CD8-positive, alpha-beta memory T cell (primary cell): ENCODE measurements around the gene ISCU. TPM values are rescaled to one million over a fixed set of nuclear protein-coding genes. Genes with fewer than 3 reads are reported as not detected.
"Not testable (repeated sequence)": the region's sequence is repeated elsewhere in the genome, so short reads cannot be mapped to it uniquely, and the experiment has no call there.

Experiments used
- CTCF ChIA-PET: fragments of 350-600 bp; sonication (Branson Sonifier 250); formaldehyde crosslinking; loops from one replicate; lab custom pipeline; 2021; ENCODE audit warnings: antibody characterized with exemption; lab: Charles Lee
- POLR2A ChIA-PET: fragments of 350-600 bp; sonication (Branson Sonifier 250); formaldehyde crosslinking; loops from one replicate; lab custom pipeline; 2021; ENCODE audit warnings: antibody characterized with exemption; lab: Charles Lee
- DNase-seq, 5 donors: peaks; one replicate each; pipeline versions ENCODE4 v3.0.0 to v3.0.0-alpha.2; 2020 to 2022; ENCODE audit warnings: mixed read lengths in 1 of 5
- H3K27ac ChIP-seq: one replicate; pipeline ENCODE4 v1.7.0; 2013; ENCODE audit warnings: low read depth, mild to moderate bottlenecking, low read length, moderate library complexity
- H3K27me3 ChIP-seq: 2 replicates; pipeline ENCODE4 v1.7.0; 2013; ENCODE audit warnings: low read length, mild to moderate bottlenecking; ENCODE audit not compliant: insufficient read depth, poor library complexity, severe bottlenecking
- H3K36me3 ChIP-seq: 2 replicates; pipeline ENCODE4 v1.7.0; 2013; ENCODE audit warnings: mild to moderate bottlenecking, low read length, moderate library complexity; ENCODE audit not compliant: insufficient read depth
- H3K4me1 ChIP-seq: 2 replicates; pipeline ENCODE4 v1.7.0; 2013; ENCODE audit warnings: mild to moderate bottlenecking, low read length, moderate library complexity; ENCODE audit not compliant: insufficient read depth
- H3K4me3 ChIP-seq: 2 replicates; pipeline ENCODE4 v1.7.0; 2013; ENCODE audit warnings: mild to moderate bottlenecking, low read length
- H3K9me3 ChIP-seq: 2 replicates; pipeline ENCODE4 v1.7.0; 2013; ENCODE audit warnings: mild to moderate bottlenecking, low read length
- H3K27ac Mint-ChIP-seq, 8 donors: one replicate each; pipeline ENCODE4 v1.8.0; 2020 to 2021; ENCODE audit warnings: mixed read lengths in 8 of 8, mild to moderate bottlenecking in 6 of 8, inconsistent platforms in 3 of 8, moderate library complexity in 3 of 8
- H3K27me3 Mint-ChIP-seq, 2 donors: one replicate each; pipeline ENCODE4 v1.8.0; 2020 to 2021; ENCODE audit warnings: mixed read lengths in 2 of 2, mild to moderate bottlenecking in 1 of 2, moderate library complexity in 1 of 2
- H3K36me3 Mint-ChIP-seq, 3 donors: one replicate each; pipeline ENCODE4 v1.8.0; 2020 to 2021; ENCODE audit warnings: mixed read lengths in 3 of 3, inconsistent platforms in 1 of 3, mild to moderate bottlenecking in 1 of 3
- H3K4me1 Mint-ChIP-seq, 3 donors: one replicate each; pipeline ENCODE4 v1.8.0; 2020 to 2021; ENCODE audit warnings: mixed read lengths in 3 of 3, inconsistent platforms in 1 of 3, mild to moderate bottlenecking in 1 of 3
- H3K4me3 Mint-ChIP-seq, 7 donors: one replicate each; pipeline ENCODE4 v1.8.0; 2020 to 2021; ENCODE audit warnings: mixed read lengths in 7 of 7, mild to moderate bottlenecking in 6 of 7, moderate library complexity in 4 of 7, inconsistent platforms in 2 of 7
- H3K9me3 Mint-ChIP-seq, 5 donors: one replicate each; pipeline ENCODE4 v1.8.0; 2020 to 2022; ENCODE audit warnings: mixed read lengths in 5 of 5, mild to moderate bottlenecking in 3 of 5, moderate library complexity in 2 of 5, inconsistent platforms in 1 of 5
- polyA plus RNA-seq: library from polyadenylated mRNA; unstranded; fragments of 300-500 nt; fragmentation: Illumina TruSeq; gene quantifications from one replicate; pipeline ENCODE4 v1.2.3, GENCODE V29; 2021
- total RNA-seq, 2 experiments: library from RNA; stranded (reverse); gene quantifications; one replicate each; pipeline ENCODE4 v1.2.3, GENCODE V29; 2021

Gene ISCU
- total and polyA plus RNA-seq, 3 experiments from 2014 or later, result 113 to 302 (median 116) TPM

- H3K27me3 ChIP-seq, result no peaks in the 10 kb centered on the region
- DNase-seq, result no peak
- H3K4me3 ChIP-seq, result no peak overlapping the region
- peaks cover 14% of the 10 kb centered on the region for H3K36me3 ChIP-seq
- Mint-ChIP-seq H3K9me3 (no peaks in the 10 kb centered on the region), H3K36me3 (peaks cover 7 to 31% (median 8%) of the 10 kb centered on the region in 3 donors), H3K27ac (peak overlapping the region; percentile 2 to 84 (median 47)), H3K27me3 (no peaks in the 10 kb centered on the region), H3K4me1 (peaks cover 25 to 73% (median 64%) of the 10 kb centered on the region in 3 donors), H3K4me3 (no peak overlapping the region)
- ChIA-PET POLR2A (no interaction called here), CTCF (interaction anchor here (18.3 kb wide), 1 partner anchor 46 kb away, joined by 206 read pairs; no protein-coding TSS in a partner anchor)
- H3K4me1 ChIP-seq, result peaks cover 53% of the 10 kb centered on the region
- no peak overlapping the region for H3K27ac ChIP-seq
- H3K9me3 ChIP-seq, result no peaks in the 10 kb centered on the region
Observed at GRCh38 chr12:108572166-108572790, 9.9 kb downstream of the ISCU start.

DNA sequence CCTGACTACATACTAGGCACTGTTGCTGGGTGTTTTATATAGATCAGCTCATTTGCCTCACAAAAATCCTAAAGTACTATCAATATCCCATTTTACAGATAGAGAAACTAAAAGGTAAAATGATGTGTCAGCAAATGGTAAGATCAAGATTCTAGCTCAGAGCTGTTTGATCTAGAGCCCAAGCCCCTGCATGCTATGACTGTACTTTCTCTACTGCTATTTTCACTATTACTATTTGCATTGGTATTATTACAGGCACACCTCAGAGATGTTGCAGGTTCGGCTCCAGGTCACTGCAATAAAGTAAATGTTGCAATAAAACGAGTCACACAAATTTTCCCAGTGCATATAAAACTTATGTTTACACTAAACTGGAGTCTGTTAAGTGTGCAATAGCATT, 10.9 kb downstream of the ISCU start:
- H3K9me3 Mint-ChIP-seq, result no peaks in the 10 kb centered on the region
- H3K27ac Mint-ChIP-seq, result peak overlapping the region in 1 of 8 donors; percentile 54
- H3K27me3 ChIP-seq, result no peaks in the 10 kb centered on the region
- no peak overlapping the region for H3K27ac ChIP-seq
- H3K4me3 ChIP-seq, result no peak overlapping the region
- H3K4me1 ChIP-seq, result peaks cover 43% of the 10 kb centered on the region
- peaks cover 22 to 63% (median 54%) of the 10 kb centered on the region in 3 donors for H3K4me1 Mint-ChIP-seq
- H3K36me3 Mint-ChIP-seq, result peaks cover 4 to 21% (median 8%) of the 10 kb centered on the region in 3 donors
- no peaks in the 10 kb centered on the region for H3K9me3 ChIP-seq
- ChIA-PET CTCF (interaction anchor here (18.3 kb wide), 1 partner anchor 45 kb away, joined by 206 read pairs; no protein-coding TSS in a partner anchor), POLR2A (interaction anchor here (0.6 kb wide), 1 partner anchor 58 kb away, joined by 3 read pairs; no protein-coding TSS in a partner anchor)
- H3K4me3 Mint-ChIP-seq, result no peak overlapping the region
- H3K36me3 ChIP-seq, result peaks cover 3% of the 10 kb centered on the region
- no peak for DNase-seq
- no peaks in the 10 kb centered on the region for H3K27me3 Mint-ChIP-seq

DNA sequence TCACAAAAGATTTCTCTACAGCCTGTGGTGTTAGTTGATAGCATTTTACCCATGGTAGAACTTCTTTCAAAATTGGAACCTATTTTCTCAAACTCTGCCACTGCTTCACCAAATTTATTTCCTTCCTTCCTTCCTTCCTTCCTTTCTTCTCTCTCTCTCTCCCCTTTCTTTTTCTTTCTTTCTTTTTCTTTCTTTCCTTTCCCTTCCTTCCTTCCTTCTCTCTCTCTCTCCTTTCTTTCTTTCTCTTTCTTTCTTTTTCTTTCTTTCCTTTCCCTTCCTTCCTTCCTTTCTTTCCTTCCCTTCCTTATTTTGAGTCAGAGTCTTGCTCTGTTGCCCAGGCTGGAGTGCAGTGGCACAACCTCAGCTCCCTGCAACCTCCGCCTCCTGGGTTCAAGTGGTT, 11.9 kb downstream of the ISCU start:
- not testable (repeated sequence) for H3K9me3 ChIP-seq, H3K27me3 ChIP-seq, H3K27ac ChIP-seq, H3K4me3 Mint-ChIP-seq, H3K4me3 ChIP-seq, H3K36me3 ChIP-seq, H3K27me3 Mint-ChIP-seq, H3K9me3 Mint-ChIP-seq, DNase-seq
- POLR2A ChIA-PET, result interaction anchor here (0.7 kb wide), 2 partner anchors 224 to 1254 kb away, joined by 3 to 5 read pairs; no protein-coding TSS in a partner anchor
- peaks cover 15 to 57% (median 51%) of the 10 kb centered on the region in 3 donors for H3K4me1 Mint-ChIP-seq
- peaks cover 33% of the 10 kb centered on the region for H3K4me1 ChIP-seq
- H3K27ac Mint-ChIP-seq, result peak overlapping the region in 3 of 8 donors; percentile 9 to 79 (median 68)
- CTCF ChIA-PET, result interaction anchor here (18.3 kb wide), 1 partner anchor 44 kb away, joined by 206 read pairs; no protein-coding TSS in a partner anchor
- H3K36me3 Mint-ChIP-seq, result peaks cover 0 to 11% (median under 1%) of the 10 kb centered on the region in 3 donors

GRCh38 chr12:108575199-108575912, 13.0 kb downstream of the ISCU start:
- ChIA-PET CTCF (interaction anchor here (18.3 kb wide), 1 partner anchor 43 kb away, joined by 206 read pairs; no protein-coding TSS in a partner anchor), POLR2A (interaction anchor here (0.6 kb wide), 1 partner anchor 1652 kb away, joined by 4 read pairs; no protein-coding TSS in a partner anchor)
- Histone ChIP-seq H3K36me3 (no peaks in the 10 kb centered on the region), H3K27me3 (no peaks in the 10 kb centered on the region), H3K9me3 (no peaks in the 10 kb centered on the region), H3K4me3 (no peak overlapping the region), H3K4me1 (peaks cover 23% of the 10 kb centered on the region), H3K27ac (no peak overlapping the region)
- Mint-ChIP-seq H3K27me3 (no peaks in the 10 kb centered on the region), H3K36me3 (peaks cover 0 to 3% (median 0%) of the 10 kb centered on the region in 3 donors), H3K27ac (peak overlapping the region in 3 of 8 donors; percentile 20 to 68 (median 60)), H3K4me1 (peaks cover 12 to 51% (median 48%) of the 10 kb centered on the region in 3 donors), H3K9me3 (peaks cover 0 to 4% (median 2%) of the 10 kb centered on the region in 5 donors), H3K4me3 (peak overlapping the region in 2 of 7 donors; percentile 10 to 38)
- peak in 1 of 5 donors; percentile 40 for DNase-seq

DNA sequence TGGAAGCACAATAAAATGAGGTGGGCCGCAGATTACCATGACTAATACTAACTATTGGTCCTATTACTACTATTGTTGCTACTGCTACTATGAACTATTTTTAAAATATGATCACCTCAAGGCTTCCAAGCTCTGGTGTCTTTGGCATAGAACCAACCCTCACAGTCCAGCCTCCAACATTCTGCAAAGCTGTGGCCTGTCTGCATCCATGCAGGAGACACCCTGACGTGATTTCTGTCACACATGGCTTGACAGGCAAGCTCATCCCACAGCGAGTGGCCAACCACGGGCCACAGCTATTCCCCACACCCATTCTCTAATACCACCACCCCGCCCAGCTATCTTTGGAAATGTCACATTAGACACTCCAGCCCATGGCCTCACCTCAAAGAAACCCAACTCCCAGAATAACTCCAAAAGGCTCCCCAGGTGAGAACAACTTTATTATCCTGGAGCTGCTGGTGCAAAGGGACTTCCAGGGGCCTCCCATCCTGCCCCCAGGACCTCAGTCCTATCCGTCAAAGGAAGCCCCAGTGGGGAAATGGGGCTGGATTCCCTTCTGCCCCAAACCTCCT, 14.4 kb downstream of the ISCU start:
- H3K36me3 Mint-ChIP-seq, result no peaks in the 10 kb centered on the region
- no peak overlapping the region for H3K27ac ChIP-seq
- POLR2A ChIA-PET, result no interaction called here
- peaks cover 9 to 41% (median 40%) of the 10 kb centered on the region in 3 donors for H3K4me1 Mint-ChIP-seq
- H3K27me3 Mint-ChIP-seq, result no peaks in the 10 kb centered on the region
- H3K9me3 Mint-ChIP-seq, result peaks cover 0 to 4% (median 2%) of the 10 kb centered on the region in 5 donors
- no peaks in the 10 kb centered on the region for H3K27me3 ChIP-seq
- peaks cover 11% of the 10 kb centered on the region for H3K4me1 ChIP-seq
- no peak for DNase-seq
- no peak overlapping the region for H3K4me3 ChIP-seq
- no peaks in the 10 kb centered on the region for H3K36me3 ChIP-seq
- H3K9me3 ChIP-seq, result no peaks in the 10 kb centered on the region
- no peak overlapping the region for H3K27ac Mint-ChIP-seq
- H3K4me3 Mint-ChIP-seq, result no peak overlapping the region
- CTCF ChIA-PET, result interaction anchor here (1.0 to 18.3 kb wide), 3 partner anchors 9 to 231 kb away, joined by 3 to 206 read pairs (median 10); no protein-coding TSS in a partner anchor

- Histone ChIP-seq H3K4me1 (peaks cover 11% of the 10 kb centered on the region), H3K27ac (no peak overlapping the region), H3K9me3 (no peaks in the 10 kb centered on the region), H3K27me3 (no peaks in the 10 kb centered on the region), H3K36me3 (no peaks in the 10 kb centered on the region), H3K4me3 (no peak overlapping the region)
- Mint-ChIP-seq H3K36me3 (no peaks in the 10 kb centered on the region), H3K4me1 (peaks cover 9 to 34% (median 33%) of the 10 kb centered on the region in 3 donors), H3K27ac (peak overlapping the region in 1 of 8 donors; percentile 62), H3K4me3 (no peak overlapping the region), H3K27me3 (no peaks in the 10 kb centered on the region), H3K9me3 (peaks cover 0 to 4% (median 2%) of the 10 kb centered on the region in 5 donors)
- POLR2A ChIA-PET, result no interaction called here
- no peak for DNase-seq
- CTCF ChIA-PET, result interaction anchor here (1.9 to 18.3 kb wide), 2 partner anchors 9 to 41 kb away, joined by 10 to 206 read pairs; no protein-coding TSS in a partner anchor
Observed at GRCh38 chr12:108577458-108577857, 15.1 kb downstream of the ISCU start.

DNA sequence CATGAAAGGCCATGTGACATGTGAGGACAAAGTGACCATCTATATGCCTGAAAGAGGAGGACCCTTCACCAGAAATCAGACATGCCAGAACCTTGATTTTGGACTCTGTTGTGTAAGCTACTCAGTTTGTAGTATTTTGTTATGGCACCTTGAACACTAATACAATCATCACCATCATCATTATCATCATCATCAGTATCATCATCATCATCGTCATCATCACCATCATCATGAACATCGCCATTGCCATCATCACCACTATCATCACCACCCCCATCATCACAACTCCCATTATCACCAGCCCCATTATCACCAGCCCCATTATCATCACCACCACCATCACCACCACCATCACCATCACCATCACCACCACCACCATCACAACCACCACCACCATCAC, 15.9 kb downstream of the ISCU start:
- Histone ChIP-seq H3K9me3 (no peaks in the 10 kb centered on the region), H3K27ac (no peak overlapping the region), H3K36me3 (no peaks in the 10 kb centered on the region), H3K27me3 (no peaks in the 10 kb centered on the region), H3K4me1 (peaks cover 11% of the 10 kb centered on the region), H3K4me3 (no peak overlapping the region)
- no peaks in the 10 kb centered on the region for H3K36me3 Mint-ChIP-seq
- no peak overlapping the region for H3K4me3 Mint-ChIP-seq
- no peak for DNase-seq
- peaks cover 0 to 4% (median 2%) of the 10 kb centered on the region in 5 donors for H3K9me3 Mint-ChIP-seq
- H3K4me1 Mint-ChIP-seq, result peaks cover 7 to 28% (median 26%) of the 10 kb centered on the region in 3 donors
- H3K27me3 Mint-ChIP-seq, result no peaks in the 10 kb centered on the region
- ChIA-PET POLR2A (no interaction called here), CTCF (interaction anchor here (18.3 kb wide), 1 partner anchor 40 kb away, joined by 206 read pairs; no protein-coding TSS in a partner anchor)
- peak overlapping the region in 1 of 8 donors; percentile 63 for H3K27ac Mint-ChIP-seq
